DND-41 (cell line): Measurements from ENCODE around the gene TCF7L1.
A peak's percentile ranks its signal among the peaks of the same experiment; 100 is the strongest.

ENCODE experiments used
- ATAC-seq: fragments of 200-7000 bp; cut with Tn5 transposase; 3 replicates; pipeline ENCODE4 v1.9.1; 2021; ENCODE audit warnings: low read depth; ENCODE audit not compliant: insufficient read depth
- DNase-seq: peaks from one replicate; pipeline ENCODE4 v3.0.0-alpha.2; 2020
- H2AFZ ChIP-seq: 2 replicates; pipeline ENCODE4 v1.6.0; 2012; ENCODE audit warnings: low read depth, low read length
- H3K27ac ChIP-seq: 2 replicates; pipeline ENCODE4 v1.5.1; 2012; ENCODE audit warnings: low read length, inconsistent platforms
- H3K27me3 ChIP-seq: fragments of 200-600 bp; sonication (generic); 2 replicates; pipeline ENCODE4 v1.6.0; 2012; ENCODE audit warnings: low read length, mild to moderate bottlenecking, inconsistent platforms; ENCODE audit not compliant: insufficient read depth, poor library complexity
- H3K36me3 ChIP-seq: 2 replicates; pipeline ENCODE4 v1.5.1; 2012; ENCODE audit warnings: low read length, inconsistent platforms; ENCODE audit not compliant: insufficient read depth
- H3K4me1 ChIP-seq: 2 replicates; pipeline ENCODE4 v1.5.1; 2012; ENCODE audit warnings: mild to moderate bottlenecking, low read length; ENCODE audit not compliant: insufficient read depth
- H3K4me2 ChIP-seq: 2 replicates; pipeline ENCODE4 v1.6.0; 2012; ENCODE audit warnings: mild to moderate bottlenecking, moderate library complexity, low read length, inconsistent platforms; ENCODE audit not compliant: insufficient read depth
- H3K4me3 ChIP-seq, 2 experiments: fragments of 200-600 bp in 1 of 2; shearing (Covaris generic) in 1 of 2; 2 replicates each; pipeline ENCODE4 v1.5.1; 2012 to 2016; ENCODE audit warnings: inconsistent platforms in 2 of 2, low read length in 2 of 2, mild to moderate bottlenecking in 2 of 2, low read depth in 1 of 2, moderate library complexity in 1 of 2
- H3K79me2 ChIP-seq: 2 replicates; pipeline ENCODE4 v1.6.0; 2012; ENCODE audit warnings: low read length, inconsistent platforms; ENCODE audit not compliant: insufficient read depth
- H3K9ac ChIP-seq: 2 replicates; pipeline ENCODE4 v1.6.0; 2012; ENCODE audit warnings: low read depth, mild to moderate bottlenecking, inconsistent platforms, low read length, moderate library complexity
- H3K9me3 ChIP-seq: 2 replicates; pipeline ENCODE4 v1.5.1; 2012; ENCODE audit warnings: low read length, moderate library complexity, mild to moderate bottlenecking, inconsistent platforms; ENCODE audit not compliant: insufficient read depth, severe bottlenecking
- H4K20me1 ChIP-seq: 2 replicates; pipeline ENCODE4 v1.6.0; 2012; ENCODE audit warnings: low read length; ENCODE audit not compliant: insufficient read depth
- CTCF ChIP-seq: IDR thresholded peaks from 2 replicates; pipeline ENCODE4 v1.5.1; 2012; ENCODE audit warnings: borderline replicate concordance, low read length, moderate library complexity, mild to moderate bottlenecking; ENCODE audit not compliant: poor library complexity, severe bottlenecking; ENCODE audit errors: extremely low read depth
- EZH2 ChIP-seq: IDR thresholded peaks from 3 replicates; pipeline ENCODE4 v1.6.1; 2012; ENCODE audit warnings: borderline replicate concordance, low read depth, mild to moderate bottlenecking, moderate library complexity, low read length, inconsistent platforms; ENCODE audit not compliant: severe bottlenecking

The TCF7L1 gene

DNA sequence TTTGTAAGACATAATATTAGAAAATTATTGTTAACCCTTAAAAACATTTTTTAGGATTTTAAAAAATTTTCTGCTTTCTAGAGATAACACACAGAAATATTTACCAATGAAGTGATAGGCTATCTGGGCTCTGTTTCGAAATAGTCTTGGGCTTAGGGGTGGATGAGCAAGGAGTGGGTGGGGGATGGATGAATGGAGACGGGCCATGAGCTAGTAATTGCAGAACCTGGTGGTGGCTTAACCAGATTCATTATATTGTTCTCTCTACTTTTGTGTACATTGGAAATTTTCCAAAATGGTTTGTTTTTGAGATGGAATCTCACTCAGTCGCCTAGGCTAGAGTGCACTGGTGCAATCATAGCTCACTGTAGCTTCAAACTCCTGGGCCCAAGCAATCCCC lies 89.6 kb downstream of the TCF7L1 start:
- no peak overlapping the region for H3K4me3 ChIP-seq
- H3K9me3 ChIP-seq, result no peaks in the 10 kb centered on the region
- H3K36me3 ChIP-seq, result no peaks in the 10 kb centered on the region
- no peak overlapping the region for H3K4me2 ChIP-seq
- H3K79me2 ChIP-seq, result no peaks in the 10 kb centered on the region
- H3K9ac ChIP-seq, result no peak overlapping the region
- H3K4me1 ChIP-seq, result no peaks in the 10 kb centered on the region
- H4K20me1 ChIP-seq, result no peaks in the 10 kb centered on the region
- H2AFZ ChIP-seq, result no peak overlapping the region
- no peak for ATAC-seq
- no peak for DNase-seq
- peaks cover under 1% of the 10 kb centered on the region for H3K27me3 ChIP-seq
- TF ChIP-seq CTCF, result no peak
- no peak for TF ChIP-seq EZH2
- no peak overlapping the region for H3K27ac ChIP-seq

DNA sequence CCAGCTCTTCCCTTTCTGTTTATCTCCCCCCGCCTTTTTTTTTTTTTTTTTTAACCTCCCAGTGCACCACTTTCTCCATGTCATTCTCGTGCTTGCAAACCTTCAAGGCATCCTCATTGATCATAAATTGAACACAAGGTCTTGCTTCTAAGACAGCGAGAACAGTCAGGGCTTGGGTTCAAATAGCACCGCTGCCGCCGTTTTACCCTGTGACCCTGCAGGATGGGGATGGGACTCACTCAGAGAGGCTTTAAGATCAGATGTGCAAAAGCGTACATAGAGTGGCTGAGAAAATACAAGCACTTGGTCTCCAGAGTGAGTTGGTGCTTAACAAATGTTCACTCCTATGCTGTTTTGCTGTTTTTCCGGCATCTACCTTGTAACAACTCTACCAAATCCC lies 93.6 kb downstream of the TCF7L1 start:
- no peaks in the 10 kb centered on the region for H3K79me2 ChIP-seq
- no peaks in the 10 kb centered on the region for H3K4me1 ChIP-seq
- H3K36me3 ChIP-seq, result no peaks in the 10 kb centered on the region
- H3K9ac ChIP-seq, result no peak overlapping the region
- no peak overlapping the region for H3K4me3 ChIP-seq
- H3K27ac ChIP-seq, result no peak overlapping the region
- no peak for ATAC-seq
- no peaks in the 10 kb centered on the region for H4K20me1 ChIP-seq
- no peak for TF ChIP-seq EZH2
- TF ChIP-seq CTCF, result no peak
- H2AFZ ChIP-seq, result no peak overlapping the region
- H3K9me3 ChIP-seq, result no peaks in the 10 kb centered on the region
- no peak overlapping the region for H3K4me2 ChIP-seq
- no peak for DNase-seq
- peaks cover 6% of the 10 kb centered on the region for H3K27me3 ChIP-seq

DNA sequence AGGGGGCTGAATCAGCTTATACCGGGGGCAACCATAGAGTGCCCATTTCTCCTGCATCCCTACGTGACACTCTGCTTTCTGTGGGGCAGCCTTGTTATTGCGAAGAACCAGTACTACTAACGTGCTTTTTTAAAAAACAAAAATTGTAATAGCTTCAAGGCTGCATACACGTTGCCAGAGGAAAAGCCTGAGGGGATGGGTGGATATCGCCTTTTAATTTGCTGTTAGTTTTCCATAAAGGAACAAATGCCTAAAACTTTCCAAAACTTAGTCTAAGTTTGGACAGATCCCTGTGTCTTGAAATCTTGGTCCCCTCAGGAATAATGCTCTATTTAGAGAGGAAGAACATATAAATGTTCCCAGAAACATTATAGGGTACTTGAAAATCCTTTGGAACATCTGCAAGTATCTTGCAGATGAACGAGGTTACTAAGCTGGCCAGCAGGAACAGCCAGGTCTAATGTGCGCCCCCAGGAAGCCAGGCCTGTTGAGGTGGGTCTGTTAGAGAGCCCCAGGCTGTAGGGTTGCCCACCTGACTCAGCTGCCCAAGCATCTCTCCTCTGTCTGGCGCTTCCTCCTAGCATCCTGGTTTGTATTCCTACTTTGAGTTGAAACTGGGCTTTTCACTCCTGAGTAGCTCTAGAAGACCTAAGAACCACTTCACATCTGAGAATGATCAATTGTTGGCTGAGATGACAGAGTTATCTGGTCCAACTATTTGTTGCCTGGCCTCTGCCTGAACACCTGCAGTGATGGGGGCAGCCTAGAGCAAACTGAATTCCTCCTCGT lies 97.7 kb downstream of the TCF7L1 start:
- Histone ChIP-seq H3K36me3 (no peaks in the 10 kb centered on the region), H3K4me2 (no peak overlapping the region; the same call in 1 of the 2 replicates), H2AFZ (no peak overlapping the region), H3K79me2 (no peaks in the 10 kb centered on the region), H3K27ac (no peak overlapping the region), H3K4me1 (no peaks in the 10 kb centered on the region), H4K20me1 (no peaks in the 10 kb centered on the region), H3K9ac (no peak overlapping the region), H3K27me3 (peaks cover 13% of the 10 kb centered on the region), H3K4me3 (no peak overlapping the region), H3K9me3 (no peaks in the 10 kb centered on the region)
- no peak for ATAC-seq
- TF ChIP-seq EZH2 (no peak), CTCF (peak; percentile 19)
- DNase-seq, result no peak
